Choroid plexus epithelial cell (primary cell): ENCODE results near the gene ZNF407.
"Not testable (repeated sequence)": the region's sequence is repeated elsewhere in the genome, so short reads cannot be mapped to it uniquely, and the experiment has no call there.

Experiments used
- DNase-seq: peaks from one replicate; pipeline ENCODE4 v3.0.0-alpha.2; 2010; ENCODE audit warnings: low read depth
- H3K4me3 ChIP-seq: 2 replicates; pipeline ENCODE4 v1.5.1; 2011; ENCODE audit warnings: low read depth, mild to moderate bottlenecking, control low read depth, low read length, moderate library complexity
- CTCF ChIP-seq: conservative IDR thresholded peaks from 2 replicates; pipeline ENCODE4 v1.5.1; 2011; ENCODE audit warnings: low read depth, mild to moderate bottlenecking, control low read depth, inconsistent platforms, low read length, moderate library complexity

ZNF407 gene

GRCh38 chr18:75076286-75076685 lies 478.6 kb downstream of the ZNF407 start:
- H3K4me3 ChIP-seq: no peak overlapping the region
- DNase-seq: no peak
- no peak for TF ChIP-seq CTCF

GRCh38 chr18:75081486-75081885 lies 483.8 kb downstream of the ZNF407 start:
- TF ChIP-seq CTCF: no peak
- no peak overlapping the region for H3K4me3 ChIP-seq
- DNase-seq: no peak

GRCh38 chr18:75083131-75083530 lies 485.5 kb downstream of the ZNF407 start:
- no peak for TF ChIP-seq CTCF
- no peak overlapping the region for H3K4me3 ChIP-seq
- DNase-seq: no peak

GRCh38 chr18:75083761-75084160 lies 486.1 kb downstream of the ZNF407 start:
- TF ChIP-seq CTCF: no peak
- no peak for DNase-seq
- no peak overlapping the region for H3K4me3 ChIP-seq

- not testable (repeated sequence) for H3K4me3 ChIP-seq, DNase-seq
These were observed 488.0 kb downstream of the ZNF407 start for GRCh38 chr18:75085676-75086075.

- no peak for DNase-seq
- no peak for TF ChIP-seq CTCF
- H3K4me3 ChIP-seq: no peak overlapping the region
These were observed 488.9 kb downstream of the ZNF407 start for GRCh38 chr18:75086494-75087034.

- no peak for DNase-seq
- H3K4me3 ChIP-seq: no peak overlapping the region
- TF ChIP-seq CTCF: no peak
These were observed 489.7 kb downstream of the ZNF407 start for GRCh38 chr18:75087119-75088020.
